Naive thymus-derived CD4-positive, alpha-beta T cell (primary cell): Measurements from ENCODE around the gene PANK4. TPM values are rescaled to one million over a fixed set of nuclear protein-coding genes. Genes with fewer than 3 reads are reported as not detected.

ENCODE experiments used
- ATAC-seq: fragments of 150-1000 bp; cut with Tn5 transposase; 2 replicates; pipeline ENCODE4 v1.10.0; 2021; ENCODE audit warnings: mild to moderate bottlenecking, moderate library complexity
- CTCF ChIA-PET: fragments of 350-600 bp; sonication (Branson Sonifier 250); formaldehyde crosslinking; loops from one replicate; lab custom pipeline; 2021; ENCODE audit warnings: antibody characterized with exemption; lab: Charles Lee
- POLR2A ChIA-PET: fragments of 350-600 bp; sonication (Branson Sonifier 250); formaldehyde crosslinking; loops from one replicate; lab custom pipeline; 2021; ENCODE audit warnings: antibody characterized with exemption, inconsistent platforms; lab: Charles Lee
- DNase-seq, 9 donors: peaks; one replicate each; pipeline versions ENCODE4 v3.0.0 to v3.0.0-alpha.2; 2020 to 2022; ENCODE audit warnings: mixed read lengths in 1 of 9
- H3K27ac ChIP-seq: one replicate; pipeline ENCODE4 v1.7.0; 2013; ENCODE audit warnings: mild to moderate bottlenecking, low read depth, low read length, moderate library complexity
- H3K27me3 ChIP-seq, 2 donors: one replicate each; pipeline ENCODE4 v1.7.0; 2013; ENCODE audit warnings: low read length in 2 of 2, mild to moderate bottlenecking in 2 of 2, moderate library complexity in 2 of 2; ENCODE audit not compliant: control insufficient read depth in 2 of 2, insufficient read depth in 2 of 2
- H3K36me3 ChIP-seq, 3 experiments: 1 replicate in 2 of 3; 2 replicates in 1 of 3; pipeline ENCODE4 v1.7.0; 2013; ENCODE audit warnings: low read length in 3 of 3, mild to moderate bottlenecking in 3 of 3, moderate library complexity in 1 of 3; ENCODE audit not compliant: insufficient read depth in 3 of 3, control insufficient read depth in 2 of 3
- H3K4me1 ChIP-seq, 2 donors: one replicate each; pipeline ENCODE4 v1.7.0; 2013; ENCODE audit warnings: low read length in 2 of 2, mild to moderate bottlenecking in 2 of 2, moderate library complexity in 1 of 2; ENCODE audit not compliant: control insufficient read depth in 2 of 2, insufficient read depth in 2 of 2
- H3K4me3 ChIP-seq: 2 replicates; pipeline ENCODE4 v1.7.0; 2013; ENCODE audit warnings: mild to moderate bottlenecking, low read length
- H3K9me3 ChIP-seq, 3 experiments: 1 replicate in 2 of 3; 2 replicates in 1 of 3; pipeline ENCODE4 v1.7.0; 2013; ENCODE audit warnings: low read length in 3 of 3; ENCODE audit not compliant: control insufficient read depth in 2 of 3
- H3K27ac Mint-ChIP-seq, 9 donors: one replicate each; pipeline ENCODE4 v1.8.0; 2020 to 2022; ENCODE audit warnings: mixed read lengths in 9 of 9, mild to moderate bottlenecking in 8 of 9, moderate library complexity in 5 of 9, inconsistent platforms in 2 of 9
- H3K27me3 Mint-ChIP-seq, 5 donors: one replicate each; pipeline ENCODE4 v1.8.0; 2021 to 2022; ENCODE audit warnings: mixed read lengths in 5 of 5, mild to moderate bottlenecking in 1 of 5
- H3K36me3 Mint-ChIP-seq, 5 donors: one replicate each; pipeline ENCODE4 v1.8.0; 2020 to 2022; ENCODE audit warnings: mixed read lengths in 5 of 5, mild to moderate bottlenecking in 3 of 5, inconsistent platforms in 1 of 5
- H3K4me1 Mint-ChIP-seq, 7 donors: one replicate each; pipeline ENCODE4 v1.8.0; 2020 to 2022; ENCODE audit warnings: mixed read lengths in 7 of 7, mild to moderate bottlenecking in 3 of 7, inconsistent platforms in 1 of 7
- H3K4me3 Mint-ChIP-seq, 10 donors: one replicate each; pipeline ENCODE4 v1.8.0; 2020 to 2022; ENCODE audit warnings: mild to moderate bottlenecking in 10 of 10, mixed read lengths in 10 of 10, moderate library complexity in 6 of 10, inconsistent platforms in 2 of 10
- H3K9me3 Mint-ChIP-seq, 11 donors: one replicate each; pipeline ENCODE4 v1.8.0; 2020 to 2022; ENCODE audit warnings: mixed read lengths in 11 of 11, mild to moderate bottlenecking in 4 of 11, inconsistent platforms in 1 of 11, moderate library complexity in 1 of 11
- intact Hi-C, 2 donors: fragments of 100-400 bp; cut with micrococcal nuclease; formaldehyde crosslinking; loops; one replicate each; pipeline ENCODE4 v1.15.1; 2023
- polyA plus RNA-seq, 2 donors: library from polyadenylated mRNA; unstranded; fragments of 300-500 nt; fragmentation: Illumina TruSeq; gene quantifications; one replicate each; pipeline ENCODE4 v1.2.3, GENCODE V29; 2021
- total RNA-seq, 6 experiments: library from RNA in 5 of 6; stranded (reverse) in 5 of 6; gene quantifications; 1 replicate in 5 of 6; 2 replicates in 1 of 6; pipeline ENCODE4 v1.2.3 and lab custom pipeline; 2021 to 2026

Gene PANK4
- total and polyA plus RNA-seq, 7 experiments from 2014 or later: 12.7 to 91.2 (median 64.4) TPM

GRCh38 chr1:2486041-2486440 is 40.4 kb downstream of the PANK4 start:
- no peak overlapping the region for H3K27ac ChIP-seq
- H3K9me3 ChIP-seq: peaks cover 0 to 14% (median 0%) of the 10 kb centered on the region in 3 experiments
- H3K27ac Mint-ChIP-seq: no peak overlapping the region
- DNase-seq (no peak), ATAC-seq (no peak)
- H3K27me3 ChIP-seq: no peaks in the 10 kb centered on the region
- H3K36me3 ChIP-seq: peaks cover 0 to 18% (median 0%) of the 10 kb centered on the region in 3 experiments
- peaks cover 0 to 22% (median 10%) of the 10 kb centered on the region in 11 donors for H3K9me3 Mint-ChIP-seq
- no peak overlapping the region for H3K4me3 Mint-ChIP-seq
- POLR2A ChIA-PET: no interaction called here
- H3K36me3 Mint-ChIP-seq: peaks cover 15 to 24% (median 20%) of the 10 kb centered on the region in 5 donors
- CTCF ChIA-PET: interaction anchor here (0.7 kb wide), 1 partner anchor 12 kb away, joined by 3 read pairs; no protein-coding TSS in a partner anchor
- no peak overlapping the region for H3K4me3 ChIP-seq
- H3K4me1 ChIP-seq: no peaks in the 10 kb centered on the region
- H3K27me3 Mint-ChIP-seq: no peaks in the 10 kb centered on the region
- H3K4me1 Mint-ChIP-seq: peaks cover 0 to 4% (median 0%) of the 10 kb centered on the region in 7 donors
- intact Hi-C loops: no loop called here

GRCh38 chr1:2483970-2484369 is 42.4 kb downstream of the PANK4 start:
- Histone ChIP-seq H3K27me3 (no peaks in the 10 kb centered on the region), H3K36me3 (peaks cover 0 to 14% (median 0%) of the 10 kb centered on the region in 3 experiments), H3K27ac (no peak overlapping the region), H3K9me3 (peaks cover 0 to 10% (median 0%) of the 10 kb centered on the region in 3 experiments), H3K4me1 (no peaks in the 10 kb centered on the region), H3K4me3 (no peak overlapping the region)
- intact Hi-C loops: no loop called here
- Mint-ChIP-seq H3K4me1 (peaks cover 0 to 4% (median 0%) of the 10 kb centered on the region in 7 donors), H3K9me3 (peaks cover 0 to 16% (median 7%) of the 10 kb centered on the region in 11 donors), H3K4me3 (no peak overlapping the region), H3K36me3 (peaks cover 8 to 18% (median 14%) of the 10 kb centered on the region in 5 donors), H3K27ac (peak overlapping the region in 1 of 9 donors; percentile 8), H3K27me3 (no peaks in the 10 kb centered on the region)
- POLR2A ChIA-PET: no interaction called here
- CTCF ChIA-PET: interaction anchor here (0.6 kb wide), 1 partner anchor 62 kb away, joined by 3 read pairs; no protein-coding TSS in a partner anchor
- ATAC-seq: no peak
- no peak for DNase-seq

- POLR2A ChIA-PET: no interaction called here
- H3K27ac Mint-ChIP-seq: no peak overlapping the region
- DNase-seq (no peak), ATAC-seq (no peak)
- no peak overlapping the region for H3K4me3 Mint-ChIP-seq
- no peaks in the 10 kb centered on the region for H3K27me3 ChIP-seq
- H3K36me3 ChIP-seq: peaks cover 0 to 10% (median 0%) of the 10 kb centered on the region in 3 experiments
- H3K9me3 ChIP-seq: peaks cover 0 to under 1% (median 0%) of the 10 kb centered on the region in 3 experiments
- H3K27me3 Mint-ChIP-seq: no peaks in the 10 kb centered on the region
- H3K9me3 Mint-ChIP-seq: peaks cover 0 to 6% (median 2%) of the 10 kb centered on the region in 11 donors
- intact Hi-C loops: no loop called here
- peaks cover 0 to 4% (median 0%) of the 10 kb centered on the region in 7 donors for H3K4me1 Mint-ChIP-seq
- H3K27ac ChIP-seq: no peak overlapping the region
- H3K4me1 ChIP-seq: no peaks in the 10 kb centered on the region
- CTCF ChIA-PET: no interaction called here
- peaks cover 2 to 8% (median 6%) of the 10 kb centered on the region in 5 donors for H3K36me3 Mint-ChIP-seq
- H3K4me3 ChIP-seq: no peak overlapping the region
These were observed 43.4 kb downstream of the PANK4 start for GRCh38 chr1:2483026-2483425.

- peaks cover 0 to 4% (median 2%) of the 10 kb centered on the region in 5 donors for H3K36me3 Mint-ChIP-seq
- peaks cover 0 to 2% (median 0%) of the 10 kb centered on the region in 11 donors for H3K9me3 Mint-ChIP-seq
- H3K27me3 Mint-ChIP-seq: no peaks in the 10 kb centered on the region
- intact Hi-C loops: no loop called here
- POLR2A ChIA-PET: no interaction called here
- Histone ChIP-seq H3K27me3 (no peaks in the 10 kb centered on the region), H3K36me3 (peaks cover 0 to 5% (median 0%) of the 10 kb centered on the region in 3 experiments), H3K9me3 (no peaks in the 10 kb centered on the region), H3K27ac (no peak overlapping the region), H3K4me1 (no peaks in the 10 kb centered on the region), H3K4me3 (no peak overlapping the region)
- ATAC-seq: no peak
- CTCF ChIA-PET: no interaction called here
- H3K4me3 Mint-ChIP-seq: no peak overlapping the region
- H3K27ac Mint-ChIP-seq: no peak overlapping the region
- peaks cover 0 to 4% (median 0%) of the 10 kb centered on the region in 7 donors for H3K4me1 Mint-ChIP-seq
- DNase-seq: no peak
These were observed 43.8 kb downstream of the PANK4 start for GRCh38 chr1:2482588-2482987.

- H3K27me3 ChIP-seq: no peaks in the 10 kb centered on the region
- ATAC-seq (no peak), DNase-seq (no peak)
- H3K4me1 ChIP-seq: no peaks in the 10 kb centered on the region
- H3K27ac ChIP-seq: no peak overlapping the region
- no peak overlapping the region for H3K27ac Mint-ChIP-seq
- no peaks in the 10 kb centered on the region for H3K36me3 Mint-ChIP-seq
- no peaks in the 10 kb centered on the region for H3K36me3 ChIP-seq
- H3K27me3 Mint-ChIP-seq: no peaks in the 10 kb centered on the region
- POLR2A ChIA-PET: no interaction called here
- no peak overlapping the region for H3K4me3 Mint-ChIP-seq
- no peak overlapping the region for H3K4me3 ChIP-seq
- intact Hi-C loops: no loop called here
- H3K9me3 ChIP-seq: no peaks in the 10 kb centered on the region
- peaks cover 0 to 4% (median 0%) of the 10 kb centered on the region in 7 donors for H3K4me1 Mint-ChIP-seq
- CTCF ChIA-PET: no interaction called here
- H3K9me3 Mint-ChIP-seq: peaks cover 0 to 2% (median 0%) of the 10 kb centered on the region in 11 donors
These were observed 44.5 kb downstream of the PANK4 start for GRCh38 chr1:2481885-2482284.

GRCh38 chr1:2480986-2481364 is 45.4 kb downstream of the PANK4 start:
- Mint-ChIP-seq H3K27ac (no peak overlapping the region), H3K36me3 (no peaks in the 10 kb centered on the region), H3K9me3 (peaks cover 0 to 2% (median 0%) of the 10 kb centered on the region in 11 donors), H3K4me3 (no peak overlapping the region), H3K4me1 (peaks cover 0 to 4% (median 0%) of the 10 kb centered on the region in 7 donors), H3K27me3 (no peaks in the 10 kb centered on the region)
- intact Hi-C loops: no loop called here
- ChIA-PET CTCF (interaction anchor here (0.5 kb wide), 1 partner anchor 1003 kb away, joined by 4 read pairs; no protein-coding TSS in a partner anchor), POLR2A (no interaction called here)
- DNase-seq (no peak), ATAC-seq (no peak)
- Histone ChIP-seq H3K27me3 (no peaks in the 10 kb centered on the region), H3K4me1 (no peaks in the 10 kb centered on the region), H3K4me3 (no peak overlapping the region), H3K36me3 (no peaks in the 10 kb centered on the region), H3K9me3 (no peaks in the 10 kb centered on the region), H3K27ac (no peak overlapping the region)
